WTC11 (cell line): Measurements from ENCODE around the gene PDE11A. TPM values are rescaled to one million over a fixed set of nuclear protein-coding genes. Genes with fewer than 3 reads are reported as not detected.

ENCODE experiments used
- ATAC-seq: fragments of 200-7000 bp; cut with Tn5 transposase; 2 replicates; pipeline ENCODE4 v1.10.0; 2021; ENCODE audit warnings: mild to moderate bottlenecking, moderate library complexity
- CTCF ChIA-PET: fragments of 300-600 bp; sonication (Branson Sonifier 250); formaldehyde crosslinking; loops from one replicate; lab custom pipeline; 2021; ENCODE audit warnings: antibody characterized with exemption; lab: Charles Lee
- POLR2A ChIA-PET: fragments of 350-600 bp; sonication (Branson Sonifier 250); formaldehyde crosslinking; loops from one replicate; lab custom pipeline; 2021; ENCODE audit warnings: antibody characterized with exemption; lab: Charles Lee
- DNase-seq: peaks from one replicate; pipeline ENCODE4 v3.0.0; 2021; ENCODE audit warnings: low spot score
- H3K27ac Mint-ChIP-seq: 2 replicates; pipeline ENCODE4 v1.8.0; 2021; ENCODE audit warnings: mixed read lengths
- H3K27me3 Mint-ChIP-seq: 2 replicates; pipeline ENCODE4 v1.8.0; 2021; ENCODE audit warnings: low read depth, mild to moderate bottlenecking, moderate library complexity, mixed read lengths
- H3K36me3 Mint-ChIP-seq: 2 replicates; pipeline ENCODE4 v1.8.0; 2021; ENCODE audit warnings: mixed read lengths
- H3K4me1 Mint-ChIP-seq: 2 replicates; pipeline ENCODE4 v1.8.0; 2022; ENCODE audit warnings: mixed read lengths
- H3K4me3 Mint-ChIP-seq: 2 replicates; pipeline ENCODE4 v1.8.0; 2021; ENCODE audit warnings: mild to moderate bottlenecking, moderate library complexity, mixed read lengths
- H3K9me3 Mint-ChIP-seq: 2 replicates; pipeline ENCODE4 v1.8.0; 2021; ENCODE audit warnings: mixed read lengths
- AFF4 ChIP-seq: sonication (generic); formaldehyde crosslinking; IDR thresholded peaks from 2 replicates; pipeline ENCODE4 v1.8.1; 2023; ENCODE audit warnings: mild to moderate bottlenecking, missing genetic modification reagents, borderline replicate concordance
- ARID4B ChIP-seq: sonication (generic); formaldehyde crosslinking; IDR thresholded peaks from 2 replicates; pipeline ENCODE4 v1.8.0; 2023; ENCODE audit warnings: missing genetic modification reagents, mild to moderate bottlenecking, borderline replicate concordance
- E2F5 ChIP-seq: sonication (generic); formaldehyde crosslinking; IDR thresholded peaks from 2 replicates; pipeline ENCODE4 v1.8.1; 2022; ENCODE audit warnings: mild to moderate bottlenecking, moderate library complexity, missing genetic modification reagents
- ESRRA ChIP-seq: sonication (generic); formaldehyde crosslinking; IDR thresholded peaks from 2 replicates; pipeline ENCODE4 v1.8.1; 2022; ENCODE audit warnings: mild to moderate bottlenecking, missing genetic modification reagents, borderline replicate concordance
- GABPB1 ChIP-seq: sonication (generic); formaldehyde crosslinking; IDR thresholded peaks from 2 replicates; pipeline ENCODE4 v1.8.1; 2023; ENCODE audit warnings: mild to moderate bottlenecking, missing genetic modification reagents
- HMGA2 ChIP-seq: fragments of 250-450 bp; sonication (Bioruptor Pico); IDR thresholded peaks from 2 replicates; pipeline ENCODE4 v1.4.0; 2021; ENCODE audit warnings: mild to moderate bottlenecking, moderate library complexity
- MXD4 ChIP-seq: fragments of 250-450 bp; sonication (Bioruptor Pico); IDR thresholded peaks from 2 replicates; pipeline ENCODE4 v1.8.0; 2021; ENCODE audit warnings: mild to moderate bottlenecking, moderate library complexity, borderline replicate concordance
- NFE2L1 ChIP-seq: sonication (generic); formaldehyde crosslinking; IDR thresholded peaks from 2 replicates; pipeline ENCODE4 v1.8.1; 2023; ENCODE audit warnings: missing genetic modification reagents
- NR1H2 ChIP-seq: sonication (generic); formaldehyde crosslinking; IDR thresholded peaks from 2 replicates; pipeline ENCODE4 v1.9.0; 2021; ENCODE audit warnings: mild to moderate bottlenecking, moderate library complexity, missing genetic modification reagents
- PRRX2 ChIP-seq: fragments of 250-450 bp; sonication (Bioruptor Pico); IDR thresholded peaks from 2 replicates; pipeline ENCODE4 v1.8.0; 2021; ENCODE audit warnings: mild to moderate bottlenecking
- SMAD3 ChIP-seq: sonication (generic); formaldehyde crosslinking; IDR thresholded peaks from 2 replicates; pipeline ENCODE4 v1.8.0; 2022; ENCODE audit warnings: missing genetic modification reagents, mild to moderate bottlenecking, borderline replicate concordance
- ZNF317 ChIP-seq: sonication (generic); formaldehyde crosslinking; IDR thresholded peaks from 2 replicates; pipeline ENCODE4 v1.8.1; 2023; ENCODE audit warnings: low read depth, mild to moderate bottlenecking, moderate library complexity, missing genetic modification reagents, borderline replicate concordance
- ZSCAN18 ChIP-seq: fragments of 250-450 bp; sonication (Bioruptor Pico); IDR thresholded peaks from 2 replicates; pipeline ENCODE4 v2.1.2; 2022; ENCODE audit warnings: mild to moderate bottlenecking, moderate library complexity
- total RNA-seq: library from RNA; stranded (reverse); gene quantifications from 3 replicates; pipeline ENCODE4 v1.2.3, GENCODE V29; 2021
- TF ChIP-seq, protein P1 (sequence below): sonication (generic); formaldehyde crosslinking; IDR thresholded peaks from 2 replicates; pipeline ENCODE4 v1.8.0; 2022; ENCODE audit warnings: missing genetic modification reagents

Gene PDE11A
- total RNA-seq, 1 experiment from 2014 or later = 0.13 TPM

GRCh38 chr2:177832611-177833433 lies 239.8 kb downstream of the PDE11A start:
- POLR2A ChIA-PET = no interaction called here

DNA sequence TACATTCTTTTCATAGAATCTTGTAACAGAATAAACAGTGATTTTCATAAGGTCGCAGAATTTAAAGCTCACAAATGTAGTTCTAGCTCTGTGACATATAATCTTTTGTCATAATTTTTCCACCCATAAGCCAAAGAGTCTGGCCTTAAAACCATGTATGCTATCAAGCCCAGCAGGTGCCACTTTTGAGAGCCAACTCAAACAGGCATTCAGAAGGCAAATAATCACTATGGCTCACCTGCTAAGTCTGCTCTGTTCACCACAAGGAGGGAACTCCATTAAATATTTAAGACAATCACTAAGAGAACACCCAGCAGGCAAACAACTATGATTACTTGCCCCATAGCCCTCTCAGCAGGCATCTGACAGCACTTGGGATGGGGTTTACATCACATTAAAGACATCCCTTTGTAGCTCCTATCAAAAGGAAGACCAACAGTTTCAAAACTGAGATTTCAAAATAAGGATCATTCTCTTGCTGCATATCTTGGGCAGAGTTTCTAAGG lies 241.6 kb downstream of the PDE11A start:
- TF ChIP-seq ZSCAN18 (CRISPR knock-in tag) (no peak), NFE2L1 (no peak), HMGA2 (no peak), SMAD3 (CRISPR knock-in tag) (no peak), AFF4 (CRISPR knock-in tag) (no peak), GABPB1 (CRISPR knock-in tag) (no peak), ESRRA (no peak), MXD4 (CRISPR knock-in tag) (no peak), NR1H2 (CRISPR knock-in tag) (no peak), E2F5 (CRISPR knock-in tag) (no peak), PRRX2 (no peak), ARID4B (CRISPR knock-in tag) (no peak)
- TF ChIP-seq, protein P1, sequence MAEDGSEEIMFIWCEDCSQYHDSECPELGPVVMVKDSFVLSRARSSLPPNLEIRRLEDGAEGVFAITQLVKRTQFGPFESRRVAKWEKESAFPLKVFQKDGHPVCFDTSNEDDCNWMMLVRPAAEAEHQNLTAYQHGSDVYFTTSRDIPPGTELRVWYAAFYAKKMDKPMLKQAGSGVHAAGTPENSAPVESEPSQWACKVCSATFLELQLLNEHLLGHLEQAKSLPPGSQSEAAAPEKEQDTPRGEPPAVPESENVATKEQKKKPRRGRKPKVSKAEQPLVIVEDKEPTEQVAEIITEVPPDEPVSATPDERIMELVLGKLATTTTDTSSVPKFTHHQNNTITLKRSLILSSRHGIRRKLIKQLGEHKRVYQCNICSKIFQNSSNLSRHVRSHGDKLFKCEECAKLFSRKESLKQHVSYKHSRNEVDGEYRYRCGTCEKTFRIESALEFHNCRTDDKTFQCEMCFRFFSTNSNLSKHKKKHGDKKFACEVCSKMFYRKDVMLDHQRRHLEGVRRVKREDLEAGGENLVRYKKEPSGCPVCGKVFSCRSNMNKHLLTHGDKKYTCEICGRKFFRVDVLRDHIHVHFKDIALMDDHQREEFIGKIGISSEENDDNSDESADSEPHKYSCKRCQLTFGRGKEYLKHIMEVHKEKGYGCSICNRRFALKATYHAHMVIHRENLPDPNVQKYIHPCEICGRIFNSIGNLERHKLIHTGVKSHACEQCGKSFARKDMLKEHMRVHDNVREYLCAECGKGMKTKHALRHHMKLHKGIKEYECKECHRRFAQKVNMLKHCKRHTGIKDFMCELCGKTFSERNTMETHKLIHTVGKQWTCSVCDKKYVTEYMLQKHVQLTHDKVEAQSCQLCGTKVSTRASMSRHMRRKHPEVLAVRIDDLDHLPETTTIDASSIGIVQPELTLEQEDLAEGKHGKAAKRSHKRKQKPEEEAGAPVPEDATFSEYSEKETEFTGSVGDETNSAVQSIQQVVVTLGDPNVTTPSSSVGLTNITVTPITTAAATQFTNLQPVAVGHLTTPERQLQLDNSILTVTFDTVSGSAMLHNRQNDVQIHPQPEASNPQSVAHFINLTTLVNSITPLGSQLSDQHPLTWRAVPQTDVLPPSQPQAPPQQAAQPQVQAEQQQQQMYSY (CRISPR knock-in tag) = no peak
- Mint-ChIP-seq H3K27me3 (peaks cover 33% of the 10 kb centered on the region), H3K27ac (no peak overlapping the region), H3K36me3 (peaks cover 11% of the 10 kb centered on the region), H3K4me1 (peaks cover 3% of the 10 kb centered on the region), H3K4me3 (no peak overlapping the region), H3K9me3 (peaks cover 24% of the 10 kb centered on the region)
- no peak for DNase-seq
- ChIA-PET CTCF (interaction anchor here (1.5 kb wide), 1 partner anchor 32 kb away, joined by 3 read pairs; no protein-coding TSS in a partner anchor), POLR2A (no interaction called here)
- ATAC-seq = peak; percentile 56

More at GRCh38 chr2:177832611-177833433, 239.8 kb downstream of the PDE11A start:
- peaks cover 32% of the 10 kb centered on the region for H3K27me3 Mint-ChIP-seq
- DNase-seq = no peak
- peaks cover 3% of the 10 kb centered on the region for H3K4me1 Mint-ChIP-seq
- no peak overlapping the region for H3K4me3 Mint-ChIP-seq
- CTCF ChIA-PET = no interaction called here
- peaks cover 25% of the 10 kb centered on the region for H3K36me3 Mint-ChIP-seq
- H3K9me3 Mint-ChIP-seq = peaks cover 39% of the 10 kb centered on the region
- no peak for TF ChIP-seq ZNF317
- no peak overlapping the region for H3K27ac Mint-ChIP-seq
- no peak for ATAC-seq
